ENCODE results near the gene SRP14. TPM values are rescaled to one million over a fixed set of nuclear protein-coding genes. Genes with fewer than 3 reads are reported as not detected.
"Not testable (repeated sequence)": the region's sequence is repeated elsewhere in the genome, so short reads cannot be mapped to it uniquely, and the experiment has no call there.

Gene SRP14
- total RNA-seq, 1 experiment from 2014 or later = 245 TPM

- DNase-seq (ENCODE audit: low spot score) = peak; percentile 86
Observed at GRCh38 chr15:40051616-40052415, 12.8 kb upstream of the SRP14 start.

DNA sequence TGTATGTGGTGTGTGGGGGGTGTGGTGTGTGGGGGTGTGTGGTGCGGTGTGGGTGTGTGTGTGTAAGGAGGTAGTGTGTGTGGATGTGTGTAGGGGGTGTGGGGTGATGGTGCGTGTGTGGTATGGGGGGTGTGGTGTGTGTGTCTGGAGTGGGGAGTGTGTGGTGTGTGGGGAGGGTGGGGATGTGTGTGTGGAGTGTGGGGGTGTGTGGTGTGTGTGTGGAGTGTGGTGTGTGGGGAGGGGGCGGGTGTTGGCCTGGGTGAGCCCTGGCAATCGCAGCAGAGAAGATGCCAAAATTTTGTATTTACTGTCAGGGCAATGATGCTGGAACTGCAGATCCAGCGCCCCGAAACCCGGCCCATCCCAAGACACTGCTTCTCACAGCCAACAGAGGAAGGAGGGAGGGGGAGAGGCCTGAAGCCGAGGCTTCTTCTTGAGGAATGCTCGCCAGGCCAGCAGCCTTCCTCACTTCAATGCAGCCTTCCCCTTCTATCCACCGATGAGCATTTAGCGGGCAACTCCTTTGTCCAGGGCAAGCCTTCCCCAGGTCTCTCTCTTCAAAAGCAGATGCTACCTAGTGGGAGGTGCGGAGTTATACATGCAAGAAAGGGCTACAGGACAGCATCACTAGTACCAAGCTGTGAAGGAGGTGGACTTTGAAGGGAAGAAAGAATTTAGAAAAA lies 11.9 kb upstream of the SRP14 start:
- peak; percentile 62 for DNase-seq (ENCODE audit: low spot score)

DNA sequence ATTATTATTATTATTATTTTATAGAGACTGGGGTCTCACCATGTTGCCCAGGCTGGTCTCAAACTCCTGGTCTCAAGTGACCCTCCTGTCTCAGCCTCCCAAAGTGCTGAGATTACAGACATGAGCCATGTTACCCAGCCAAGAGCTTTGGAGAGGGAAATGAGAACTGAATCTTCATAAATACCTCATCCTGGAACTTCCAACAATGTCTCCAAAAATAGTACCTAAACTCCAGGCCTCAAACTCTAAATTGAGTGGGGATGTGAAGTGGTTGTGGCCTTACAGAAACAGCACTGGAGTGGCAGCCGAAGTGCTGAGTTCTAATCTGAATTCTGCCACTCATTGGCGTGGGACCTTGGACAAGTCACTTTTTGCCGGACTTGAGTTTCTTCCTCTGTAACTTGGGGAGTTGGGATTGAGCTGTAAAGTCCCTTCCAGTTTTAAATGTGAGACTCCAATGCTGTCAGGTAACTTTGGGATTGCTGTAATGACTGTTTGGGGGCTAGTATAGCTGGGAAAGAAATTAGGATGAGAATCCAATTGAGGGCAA lies 10.0 kb upstream of the SRP14 start:
- no peak for DNase-seq (ENCODE audit: low spot score)

DNA sequence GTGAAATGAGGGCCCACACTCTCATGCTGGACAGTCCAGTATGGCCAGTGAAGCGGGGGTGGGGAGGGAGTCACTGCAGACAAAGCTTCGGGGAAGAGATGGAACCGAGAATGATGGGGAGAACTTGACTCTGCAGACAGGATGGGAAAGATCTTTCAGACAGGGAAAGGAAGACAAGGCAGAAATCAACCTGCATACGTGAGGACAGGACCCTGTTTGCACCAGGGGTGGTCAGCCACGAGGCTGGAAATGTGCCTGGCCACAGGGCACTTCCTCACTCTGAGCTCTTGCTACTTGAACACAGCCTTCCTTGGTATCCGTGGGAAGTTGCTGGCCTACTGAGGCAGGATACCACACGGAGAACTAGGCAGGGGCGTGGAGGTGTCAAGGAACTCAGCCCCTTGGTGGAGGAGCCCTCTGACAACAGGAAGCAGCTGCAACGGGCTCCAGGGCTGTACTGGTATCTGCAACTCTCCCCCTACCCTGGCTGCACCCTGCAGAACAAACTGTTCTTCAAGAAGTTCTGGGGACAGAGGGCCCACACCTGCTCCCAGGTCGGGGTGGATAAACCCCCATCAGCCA lies 9.3 kb upstream of the SRP14 start:
- no peak for DNase-seq (ENCODE audit: low spot score)

- DNase-seq (ENCODE audit: low spot score) = peak; percentile 74
Observed at GRCh38 chr15:40047415-40048210, 8.6 kb upstream of the SRP14 start.

DNA sequence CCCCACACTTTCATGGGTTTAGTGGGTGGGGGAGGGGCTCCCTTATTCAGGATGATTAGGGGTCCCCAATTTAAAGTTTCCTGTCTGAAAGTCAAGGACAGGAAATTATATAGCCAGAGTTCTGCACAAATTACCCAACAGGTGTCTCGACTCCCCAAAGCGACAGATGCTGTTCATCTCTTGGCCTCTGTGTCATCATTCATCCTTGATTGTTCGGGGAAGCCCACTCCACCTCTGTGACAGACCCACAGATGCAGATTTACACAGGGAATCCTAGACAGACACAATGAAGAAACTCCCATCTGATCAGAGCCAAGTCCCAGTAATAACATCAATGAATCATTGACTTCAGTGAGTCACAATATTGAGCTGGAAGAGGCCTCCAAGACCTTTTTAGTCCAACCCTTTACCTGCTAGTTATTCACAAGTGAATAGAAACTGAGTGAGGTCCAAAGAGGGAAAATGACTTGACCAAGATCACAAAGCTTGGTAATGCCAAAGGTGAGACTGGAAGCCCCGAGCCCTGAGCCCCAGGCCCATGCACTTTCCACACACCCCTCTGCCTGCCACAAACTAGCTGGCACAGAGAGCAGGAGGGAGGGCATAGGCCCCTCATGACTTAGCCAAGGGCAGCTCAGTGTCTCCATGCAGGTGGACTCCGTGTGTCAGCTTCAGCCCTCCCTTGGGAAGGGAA lies 7.9 kb upstream of the SRP14 start:
- DNase-seq (ENCODE audit: low spot score) = peak; percentile 47

DNA sequence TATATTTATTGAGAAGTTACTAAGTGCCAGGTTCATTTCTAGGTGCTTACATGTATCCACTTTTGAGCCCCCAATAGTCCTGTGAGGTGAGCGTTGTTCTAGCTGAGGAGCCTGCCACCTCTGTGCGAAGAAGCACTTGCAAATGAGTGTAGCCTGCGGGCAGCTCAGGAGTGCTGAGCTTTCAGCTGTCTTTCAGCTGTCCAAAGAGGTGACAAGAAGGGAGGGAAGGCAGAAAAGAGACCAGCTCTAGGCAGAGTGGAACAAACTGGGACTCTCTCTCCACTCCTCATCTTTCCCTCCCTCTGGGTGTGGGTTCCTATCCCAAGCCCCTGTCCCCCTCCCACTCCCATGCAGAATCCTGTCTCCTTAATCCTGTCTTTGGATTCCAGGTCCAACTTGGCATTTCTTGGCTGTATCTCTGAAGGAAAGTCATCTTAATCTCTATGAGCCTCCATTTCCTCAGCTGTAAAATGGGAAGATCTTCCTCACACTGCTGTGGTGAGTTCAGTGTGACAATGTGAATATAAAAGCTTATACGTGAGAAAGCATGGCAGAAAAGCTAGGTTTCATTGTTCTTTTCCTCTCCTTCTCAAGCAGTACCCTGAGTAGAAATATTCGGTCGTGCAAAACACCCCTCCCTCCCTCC lies 6.7 kb upstream of the SRP14 start:
- no peak for DNase-seq (ENCODE audit: low spot score)

GRCh38 chr15:40044717-40045571 lies 6.0 kb upstream of the SRP14 start:
- peak; percentile 93 for DNase-seq (ENCODE audit: low spot score)

GRCh38 chr15:40043927-40044716 lies 5.1 kb upstream of the SRP14 start:
- DNase-seq (ENCODE audit: low spot score) = no peak

DNA sequence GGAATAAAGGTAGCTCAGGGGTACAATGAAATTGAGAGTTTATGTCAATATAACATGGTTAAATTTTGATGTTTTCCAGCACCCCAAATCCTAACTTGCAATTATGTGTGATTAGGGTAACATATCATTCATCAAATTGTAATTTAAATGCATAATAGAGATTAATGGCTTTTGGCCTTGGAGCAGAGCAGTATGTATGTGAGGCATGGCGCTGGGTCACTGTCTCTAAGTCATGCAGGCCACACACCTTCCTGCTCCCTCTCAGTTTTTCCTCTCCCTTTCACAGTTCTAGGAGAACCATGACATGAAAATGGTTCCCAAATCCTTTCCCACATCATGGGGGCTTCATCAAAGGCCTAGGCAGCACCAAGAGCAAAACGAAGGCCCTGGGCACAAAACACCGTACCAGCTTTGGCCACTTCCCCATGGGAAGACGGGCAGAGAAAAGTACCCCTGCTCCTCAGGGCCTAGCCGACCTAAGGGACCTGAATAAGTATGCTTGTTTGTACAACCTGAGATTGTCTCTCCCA lies 3.9 kb upstream of the SRP14 start:
- DNase-seq (ENCODE audit: low spot score) = no peak

- DNase-seq (ENCODE audit: low spot score) = no peak
Observed at GRCh38 chr15:40040770-40041169, 1.8 kb upstream of the SRP14 start.

DNA sequence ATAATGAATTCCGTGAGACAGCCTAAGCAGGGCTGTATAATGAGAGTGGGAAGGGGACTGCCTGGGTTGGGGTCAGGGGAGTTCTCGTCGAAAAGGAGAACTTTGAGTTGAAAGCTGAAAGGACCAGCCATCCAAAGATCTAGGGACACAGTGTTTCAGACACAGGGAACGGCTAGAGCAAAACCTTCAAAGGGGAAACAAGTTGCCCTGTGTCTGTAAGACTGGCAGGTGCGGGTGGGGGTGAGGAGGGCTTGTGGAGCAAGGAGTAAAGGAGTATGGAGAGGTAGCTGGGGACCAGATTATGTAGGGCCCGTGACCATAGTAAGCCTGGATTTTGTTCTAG lies 1.3 kb upstream of the SRP14 start:
- no peak for DNase-seq (ENCODE audit: low spot score)

GRCh38 chr15:40038275-40038637 lies 725 bp downstream of the SRP14 start:
- no peak for DNase-seq (ENCODE audit: low spot score)

GRCh38 chr15:40037721-40038120 lies 1.3 kb downstream of the SRP14 start:
- no peak for DNase-seq (ENCODE audit: low spot score)

DNA sequence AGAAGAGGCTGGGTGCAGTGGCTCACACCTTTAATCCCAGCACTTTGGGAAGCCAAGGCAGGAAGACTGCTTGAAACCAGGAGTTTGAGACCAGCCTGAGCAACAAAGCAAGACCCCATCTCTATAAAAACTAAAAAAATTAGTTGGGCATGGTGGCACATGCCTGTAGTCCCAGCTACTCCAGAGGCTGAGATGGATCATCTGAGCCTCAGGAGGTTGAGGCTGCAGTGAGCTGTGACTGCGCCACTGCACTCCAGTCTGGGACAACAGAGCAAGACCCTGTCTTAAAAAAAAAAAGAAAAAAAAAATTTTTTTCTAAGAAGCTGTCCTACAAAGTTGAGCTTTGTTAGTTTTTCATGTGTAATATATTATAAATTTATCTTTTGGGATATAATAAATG lies 3.8 kb downstream of the SRP14 start:
- DNase-seq (ENCODE audit: low spot score) = not testable (repeated sequence)

DNA sequence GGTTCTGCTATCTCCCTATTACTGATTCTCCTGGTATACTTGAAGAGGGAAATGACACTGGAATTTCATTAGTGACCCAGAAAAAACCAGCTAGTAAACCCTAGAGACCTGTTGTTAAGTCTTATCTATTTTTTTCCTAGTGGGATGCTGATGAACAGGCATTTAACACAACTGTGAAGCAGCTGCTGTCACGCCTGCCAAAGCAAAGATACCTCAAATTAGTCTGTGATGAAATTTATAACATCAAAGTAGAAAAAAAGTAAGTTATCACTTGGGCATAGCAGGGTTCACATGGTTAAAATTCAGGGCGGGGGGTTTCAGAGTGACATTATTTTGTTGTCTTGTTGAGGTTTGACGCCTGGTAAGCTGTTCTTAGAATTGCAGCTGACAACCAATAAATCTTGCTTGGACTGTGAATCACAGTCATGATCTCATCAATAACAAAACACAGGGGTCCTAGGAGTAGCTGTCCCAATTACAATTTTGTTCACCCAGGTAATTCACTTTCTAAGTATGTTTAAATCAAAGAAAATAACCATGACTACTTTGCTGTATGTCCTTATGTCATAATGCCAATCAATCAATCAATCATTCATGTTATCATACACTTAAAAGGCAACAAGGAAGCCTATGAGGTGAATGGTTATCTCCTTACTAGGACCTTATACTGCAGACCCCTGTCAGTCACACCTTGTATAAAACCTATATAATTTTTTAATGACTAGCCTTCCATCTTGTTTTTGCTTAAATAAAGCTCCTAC lies 4.6 kb downstream of the SRP14 start:
- DNase-seq (ENCODE audit: low spot score) = no peak

DNA sequence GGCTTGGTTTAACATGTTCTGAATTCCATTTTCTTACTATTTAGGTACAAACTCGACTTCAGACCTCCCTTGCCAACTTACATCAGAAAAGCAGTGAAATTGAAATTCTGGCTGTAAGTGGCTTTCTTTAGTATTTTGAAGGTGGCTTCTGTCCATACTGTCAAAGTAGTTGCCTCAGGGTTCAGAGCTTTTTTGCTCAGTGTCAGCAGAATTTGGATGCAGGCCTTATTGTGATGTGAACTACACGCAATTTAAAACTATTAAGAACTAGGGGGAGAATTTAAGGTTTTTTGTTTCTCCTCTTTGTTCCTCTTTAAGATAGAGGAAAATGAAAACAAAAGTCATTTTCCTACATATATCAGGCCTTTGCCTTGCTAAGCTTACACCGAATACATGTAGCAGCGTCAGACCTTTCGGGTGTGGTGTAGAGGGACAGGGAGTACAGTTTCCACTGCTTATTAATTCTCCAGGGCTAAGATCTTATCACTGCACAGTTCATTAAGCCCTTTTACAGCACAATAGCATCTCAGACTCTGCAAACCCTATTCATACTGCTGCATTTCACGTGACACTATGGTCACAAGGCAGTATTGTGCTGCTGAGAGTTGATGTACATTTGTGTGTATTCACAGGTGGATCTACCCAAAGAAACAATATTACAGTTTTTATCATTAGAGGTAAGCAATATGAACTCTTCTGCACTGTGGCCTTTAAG lies 6.7 kb downstream of the SRP14 start:
- no peak for DNase-seq (ENCODE audit: low spot score)

Measured in HT-29 (cell line).